Epithelial cell of prostate (primary cell): ENCODE data around the gene LEF1.

ENCODE experiments used
- DNase-seq: peaks from one replicate; pipeline ENCODE4 v3.0.0-alpha.2; 2011; ENCODE audit warnings: low read depth, low spot score
- H3K27ac ChIP-seq: fragments of 450-650 bp; 2 replicates; pipeline ENCODE4 v1.5.1; 2017; ENCODE audit warnings: mild to moderate bottlenecking

The LEF1 gene

GRCh38 chr4:108010167-108010566 lies 158.6 kb downstream of the LEF1 start:
- no peak for DNase-seq
- H3K27ac ChIP-seq = peak overlapping the region; percentile 62

GRCh38 chr4:108008721-108009120 lies 160.0 kb downstream of the LEF1 start:
- peak overlapping the region; percentile 62 for H3K27ac ChIP-seq
- peak; percentile 70 for DNase-seq

- DNase-seq = no peak
- H3K27ac ChIP-seq = peak overlapping the region; percentile 62
Measured at GRCh38 chr4:108007984-108008383, 160.7 kb downstream of the LEF1 start.

GRCh38 chr4:108006361-108006760 lies 162.4 kb downstream of the LEF1 start:
- H3K27ac ChIP-seq = no peak overlapping the region
- DNase-seq = no peak

- DNase-seq = no peak
- H3K27ac ChIP-seq = no peak overlapping the region
Measured at GRCh38 chr4:108005807-108006206, 162.9 kb downstream of the LEF1 start.

GRCh38 chr4:108004646-108005045 lies 164.1 kb downstream of the LEF1 start:
- no peak for DNase-seq
- H3K27ac ChIP-seq = no peak overlapping the region

GRCh38 chr4:108003982-108004515 lies 164.7 kb downstream of the LEF1 start:
- no peak for DNase-seq
- no peak overlapping the region for H3K27ac ChIP-seq

- DNase-seq = no peak
- H3K27ac ChIP-seq = no peak overlapping the region
Measured at GRCh38 chr4:108001540-108002135, 167.1 kb downstream of the LEF1 start.

- DNase-seq = no peak
Measured at GRCh38 chr4:107999932-108000539, 168.7 kb downstream of the LEF1 start.

GRCh38 chr4:107997794-107998193 lies 170.9 kb downstream of the LEF1 start:
- DNase-seq = no peak
- peak overlapping the region; percentile 24 for H3K27ac ChIP-seq

More at GRCh38 chr4:107999932-108000539, 168.7 kb downstream of the LEF1 start:
- H3K27ac ChIP-seq = no peak overlapping the region
